Esophagus squamous epithelium (tissue), 5 donors: Measurements from ENCODE around the gene ATP1B3. TPM values are rescaled to one million over a fixed set of nuclear protein-coding genes. Genes with fewer than 3 reads are reported as not detected.
"Not testable (repeated sequence)": the region's sequence is repeated elsewhere in the genome, so short reads cannot be mapped to it uniquely, and the experiment has no call there.

ENCODE experiments used
- DNase-seq: peaks from one replicate; lab custom pipeline; 2025; lab: John Stamatoyannopoulos, UW
- H3K27ac ChIP-seq, 4 donors: fragments of 200-600 bp; sonication (generic); one replicate each; pipeline ENCODE4 v1.5.1; 2016 to 2019; ENCODE audit warnings: mild to moderate bottlenecking in 1 of 4
- H3K27me3 ChIP-seq, 4 donors: fragments of 200-600 bp; sonication (generic); 1 replicate in 3 of 4; 2 replicates in 1 of 4; pipeline versions ENCODE4 v1.5.1 to v1.6.0; 2017 to 2021; ENCODE audit warnings: antibody characterized with exemption in 1 of 4
- H3K36me3 ChIP-seq, 3 donors: fragments of 200-600 bp; sonication (generic); one replicate each; pipeline ENCODE4 v1.5.1; 2016 to 2019
- H3K4me1 ChIP-seq, 3 donors: fragments of 200-600 bp; sonication (generic); one replicate each; pipeline ENCODE4 v1.5.1; 2017 to 2019
- H3K4me3 ChIP-seq, 4 donors: fragments of 200-600 bp; sonication (generic); 1 replicate in 3 of 4; 2 replicates in 1 of 4; pipeline ENCODE4 v1.5.1; 2016 to 2019; ENCODE audit warnings: mild to moderate bottlenecking in 2 of 4, moderate library complexity in 1 of 4
- H3K9me3 ChIP-seq, 3 donors: fragments of 200-600 bp; sonication (generic); one replicate each; pipeline ENCODE4 v1.5.1; 2016 to 2019
- CTCF ChIP-seq, 6 experiments: fragments of 450-650 bp in 4 of 6; fragments of 200-600 bp in 2 of 6; sonication (generic) in 2 of 6; IDR thresholded peaks; one replicate each; pipeline ENCODE4 v1.5.1; 2016 to 2019; ENCODE audit warnings: antibody characterized with exemption in 6 of 6, mild to moderate bottlenecking in 4 of 6, moderate library complexity in 4 of 6
- POLR2A ChIP-seq, 4 donors: fragments of 450-650 bp; IDR thresholded peaks; one replicate each; pipeline ENCODE4 v1.6.1; 2017; ENCODE audit warnings: antibody characterized with exemption in 4 of 4, mild to moderate bottlenecking in 4 of 4, moderate library complexity in 3 of 4
- WGBS, 2 donors: methylation state at CpG; one replicate each; pipeline ENCODE4 v1.1.5; 2018; 5-methylcytosine and 5-hydroxymethylcytosine counted together
- intact Hi-C: fragments of 100-400 bp; cut with DNase I; formaldehyde crosslinking; loops from one replicate; pipeline ENCODE4 v1.15.0; 2022
- total RNA-seq, 4 donors: library from RNA; depleted of rRNA; stranded (reverse); fragments of >200 nt; gene quantifications; one replicate each; pipeline ENCODE4 v1.1.0, GENCODE V29; 2016
- donor health status: DM: yes; HTN: yes; CAD: no.

The ATP1B3 gene
- total RNA-seq, 4 donors from 2014 or later = 61.0 to 160 (median 126) TPM

- no peaks in the 10 kb centered on the region for H3K9me3 ChIP-seq
- peaks cover 0 to 93% (median 26%) of the 10 kb centered on the region in 3 donors for H3K36me3 ChIP-seq
- no peaks in the 10 kb centered on the region for H3K27me3 ChIP-seq
- H3K4me3 ChIP-seq = no peak overlapping the region
- no peak overlapping the region for H3K27ac ChIP-seq
- TF ChIP-seq POLR2A (IDR thresholded peaks at IDR 0.05) = no peak
- no peak for TF ChIP-seq CTCF (IDR thresholded peaks at IDR 0.05)
- intact Hi-C loops = no loop called here
- DNase-seq = no peak
- H3K4me1 ChIP-seq = no peaks in the 10 kb centered on the region
These were observed 33.0 kb downstream of the ATP1B3 start for GRCh38 chr3:141909408-141909807.

GRCh38 chr3:141909986-141910385 is 33.5 kb downstream of the ATP1B3 start:
- intact Hi-C loops, H3K4me1 ChIP-seq, H3K9me3 ChIP-seq, H3K27me3 ChIP-seq, H3K4me3 ChIP-seq, DNase-seq, H3K27ac ChIP-seq: not testable (repeated sequence)
- WGBS, 2 donors = 90 to 95% methylated on average over 4 of the region's 4 CpGs
- peaks cover 0 to 93% (median 26%) of the 10 kb centered on the region in 3 donors for H3K36me3 ChIP-seq

GRCh38 chr3:141913150-141913811 is 36.8 kb downstream of the ATP1B3 start:
- TF ChIP-seq POLR2A (IDR thresholded peaks at IDR 0.05) (no peak), CTCF (IDR thresholded peaks at IDR 0.05) (peak; percentile 18 to 79 (median 68))
- no peaks in the 10 kb centered on the region for H3K9me3 ChIP-seq
- DNase-seq = no peak
- H3K27me3 ChIP-seq = no peaks in the 10 kb centered on the region
- no peaks in the 10 kb centered on the region for H3K4me1 ChIP-seq
- intact Hi-C loops = no loop called here
- H3K27ac ChIP-seq = no peak overlapping the region
- peaks cover 0 to 94% (median 17%) of the 10 kb centered on the region in 3 donors for H3K36me3 ChIP-seq
- H3K4me3 ChIP-seq = no peak overlapping the region
- WGBS, 2 donors = 29 to 31% methylated on average over 1 of the region's 1 CpG

GRCh38 chr3:141914311-141914710 is 37.9 kb downstream of the ATP1B3 start:
- 72 to 85% methylated on average over 4 of the region's 4 CpGs for WGBS, 2 donors
- DNase-seq = no peak
- Histone ChIP-seq H3K27me3 (no peaks in the 10 kb centered on the region), H3K4me3 (no peak overlapping the region), H3K9me3 (no peaks in the 10 kb centered on the region), H3K27ac (no peak overlapping the region), H3K36me3 (peaks cover 0 to 94% (median 8%) of the 10 kb centered on the region in 3 donors), H3K4me1 (no peaks in the 10 kb centered on the region)
- intact Hi-C loops = no loop called here
- TF ChIP-seq CTCF (IDR thresholded peaks at IDR 0.05) (no peak), POLR2A (IDR thresholded peaks at IDR 0.05) (no peak)

GRCh38 chr3:141915016-141915415 is 38.6 kb downstream of the ATP1B3 start:
- H3K27me3 ChIP-seq = no peaks in the 10 kb centered on the region
- H3K4me3 ChIP-seq = no peak overlapping the region
- DNase-seq = no peak
- no peak overlapping the region for H3K27ac ChIP-seq
- 84 to 87% methylated on average over 5 of the region's 5 CpGs for WGBS, 2 donors
- H3K9me3 ChIP-seq = no peaks in the 10 kb centered on the region
- H3K36me3 ChIP-seq = peaks cover 0 to 94% (median 2%) of the 10 kb centered on the region in 3 donors
- no peak for TF ChIP-seq POLR2A (IDR thresholded peaks at IDR 0.05)
- no peak for TF ChIP-seq CTCF (IDR thresholded peaks at IDR 0.05)
- no peaks in the 10 kb centered on the region for H3K4me1 ChIP-seq
- intact Hi-C loops = no loop called here
